Measurements from ENCODE around the gene LARGE1.

LARGE1 gene

DNA sequence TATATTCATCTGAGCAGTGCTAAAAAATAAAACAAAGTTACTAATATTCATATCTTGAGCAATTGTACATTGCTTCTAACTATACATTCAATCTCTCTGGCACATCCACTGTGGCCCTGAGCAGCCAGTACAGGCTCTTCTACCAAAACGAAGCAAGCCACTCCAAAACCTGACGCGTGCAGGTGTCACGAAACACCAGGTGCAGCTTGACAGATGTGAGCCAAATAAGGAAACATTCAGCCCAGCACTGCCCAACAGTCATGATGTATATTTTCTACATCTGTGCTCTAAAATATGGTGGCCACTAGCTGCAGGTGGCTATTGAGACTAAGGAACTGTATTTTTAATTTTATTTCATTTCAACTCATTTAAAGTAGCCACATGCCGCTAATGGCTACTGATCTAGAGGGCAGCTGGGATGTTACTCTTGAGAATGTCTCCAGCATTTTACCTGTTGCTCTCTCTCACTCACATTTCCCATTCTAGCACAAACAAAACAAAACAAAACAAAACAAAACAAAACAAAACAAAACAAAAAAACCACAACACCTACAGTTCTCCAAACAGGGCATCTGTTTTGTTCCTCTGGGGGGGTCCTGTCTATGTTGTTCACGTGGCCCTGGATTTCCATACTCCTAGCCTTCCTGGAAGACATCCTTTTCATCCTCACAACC is 77.7 kb downstream of the LARGE1 start:
- Histone ChIP-seq H2BK5ac (ENCODE audit: low read length) (no peak overlapping the region), H3K36me3 (replicated peaks in 1 of 2; ENCODE audit: control insufficient read depth in 2 of 2, insufficient read depth in 2 of 2, low read length in 2 of 2) (no peaks in the 10 kb centered on the region)
- WGBS, 2 donors (ENCODE audit: extremely low coverage in 2 of 2, insufficient read length in 2 of 2, insufficient replicate concordance in 1 of 2) = no CpG with 5 or more reads among the region's 6 CpGs

DNA sequence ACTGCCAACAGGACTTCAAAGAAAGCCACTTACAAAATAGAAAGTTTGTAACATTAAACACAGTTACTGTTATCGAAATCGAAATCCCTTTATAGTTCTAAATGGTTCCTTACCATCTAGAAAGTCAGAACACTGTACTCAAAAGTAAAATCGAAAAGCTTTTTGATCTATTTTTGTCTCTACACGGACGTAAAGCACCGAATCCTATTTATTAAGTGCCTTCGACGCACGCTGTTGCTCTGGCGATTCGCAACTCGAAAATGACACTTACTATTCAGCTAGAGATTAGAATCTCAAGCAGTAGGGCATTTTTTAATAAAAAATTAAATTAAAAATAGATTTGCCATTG is 78.3 kb downstream of the LARGE1 start:
- H3K36me3 ChIP-seq (replicated peaks in 1 of 2; ENCODE audit: control insufficient read depth in 2 of 2, insufficient read depth in 2 of 2, low read length in 2 of 2) = no peaks in the 10 kb centered on the region
- no peak overlapping the region for H2AK5ac ChIP-seq (ENCODE audit: low read depth, low read length)
- no peak overlapping the region for H3K14ac ChIP-seq (ENCODE audit: low read length)
- no peak overlapping the region for H3K27ac ChIP-seq (replicated peaks; ENCODE audit: low read length)
- H2BK5ac ChIP-seq (ENCODE audit: low read length) = no peak overlapping the region
- H3K27me3 ChIP-seq (ENCODE audit: control insufficient read depth in 3 of 3, insufficient read depth in 3 of 3, low read depth in 1 of 3, low read length in 3 of 3) = no peaks in the 10 kb centered on the region
- no peak overlapping the region for H2BK15ac ChIP-seq (ENCODE audit: low read length)
- H2BK120ac ChIP-seq (ENCODE audit: low read depth, low read length) = no peak overlapping the region
- H4K91ac ChIP-seq (ENCODE audit: low read depth, low read length, poor library complexity) = no peak overlapping the region
- no peak overlapping the region for H4K8ac ChIP-seq (ENCODE audit: low read depth, low read length)
- no peak overlapping the region for H3K4me3 ChIP-seq (ENCODE audit: low read length in 2 of 2)
- no peak overlapping the region for H3K18ac ChIP-seq (ENCODE audit: low read length)
- DNase-seq (ENCODE audit: low spot score) = no peak
- no peak overlapping the region for H3K23ac ChIP-seq (ENCODE audit: low read depth, low read length, poor library complexity)
- no peaks in the 10 kb centered on the region for H3K79me1 ChIP-seq (ENCODE audit: low read depth, low read length)
- no peak overlapping the region for H2AFZ ChIP-seq (ENCODE audit: low read length)
- no peak overlapping the region for H2BK12ac ChIP-seq (ENCODE audit: low read length)
- H3K9ac ChIP-seq (ENCODE audit: low read depth, low read length, poor library complexity) = no peak overlapping the region
- peaks cover 0 to 4% of the 10 kb centered on the region in 2 donors for H3K9me3 ChIP-seq (replicated peaks in 1 of 2; ENCODE audit: control insufficient read depth in 2 of 2, insufficient read depth in 1 of 2, low read depth in 1 of 2, low read length in 2 of 2)
- no peak overlapping the region for H3K4me2 ChIP-seq (ENCODE audit: insufficient read depth, low read length, poor library complexity, severe bottlenecking)
- H3K4me1 ChIP-seq (ENCODE audit: control insufficient read depth in 2 of 2, insufficient read depth in 1 of 2, low read depth in 1 of 2, low read length in 2 of 2) = peaks cover 0 to 4% of the 10 kb centered on the region in 2 donors
- WGBS, 2 donors (ENCODE audit: extremely low coverage in 2 of 2, insufficient read length in 2 of 2, insufficient replicate concordance in 1 of 2) = no CpG with 5 or more reads among the region's 12 CpGs
- no peak overlapping the region for H3K4ac ChIP-seq (ENCODE audit: low read length)

More for the DNA sequence above, 77.7 kb downstream of the LARGE1 start:
- Histone ChIP-seq H3K27me3 (ENCODE audit: control insufficient read depth in 3 of 3, insufficient read depth in 3 of 3, low read depth in 1 of 3, low read length in 3 of 3) (no peaks in the 10 kb centered on the region), H3K27ac (replicated peaks; ENCODE audit: low read length) (no peak overlapping the region), H3K9me3 (replicated peaks in 1 of 2; ENCODE audit: control insufficient read depth in 2 of 2, insufficient read depth in 1 of 2, low read depth in 1 of 2, low read length in 2 of 2) (peaks cover 0 to 4% of the 10 kb centered on the region in 2 donors), H3K4me1 (ENCODE audit: control insufficient read depth in 2 of 2, insufficient read depth in 1 of 2, low read depth in 1 of 2, low read length in 2 of 2) (peaks cover 0 to 4% of the 10 kb centered on the region in 2 donors), H4K91ac (ENCODE audit: low read depth, low read length, poor library complexity) (no peak overlapping the region), H2AFZ (ENCODE audit: low read length) (no peak overlapping the region), H3K79me1 (ENCODE audit: low read depth, low read length) (no peaks in the 10 kb centered on the region), H3K18ac (ENCODE audit: low read length) (no peak overlapping the region), H4K8ac (ENCODE audit: low read depth, low read length) (no peak overlapping the region), H3K9ac (ENCODE audit: low read depth, low read length, poor library complexity) (no peak overlapping the region), H3K14ac (ENCODE audit: low read length) (no peak overlapping the region), H3K4me3 (ENCODE audit: low read length in 2 of 2) (no peak overlapping the region), H2BK120ac (ENCODE audit: low read depth, low read length) (no peak overlapping the region), H3K4me2 (ENCODE audit: insufficient read depth, low read length, poor library complexity, severe bottlenecking) (no peak overlapping the region), H2BK15ac (ENCODE audit: low read length) (no peak overlapping the region), H2BK12ac (ENCODE audit: low read length) (no peak overlapping the region), H3K23ac (ENCODE audit: low read depth, low read length, poor library complexity) (no peak overlapping the region), H3K4ac (ENCODE audit: low read length) (no peak overlapping the region), H2AK5ac (ENCODE audit: low read depth, low read length) (no peak overlapping the region)
- DNase-seq (ENCODE audit: low spot score) = no peak

GRCh38 chr22:33841281-33842005 is 78.8 kb downstream of the LARGE1 start:
- Histone ChIP-seq H2BK5ac (ENCODE audit: low read length) (no peak overlapping the region), H4K91ac (ENCODE audit: low read depth, low read length, poor library complexity) (no peak overlapping the region), H2BK15ac (ENCODE audit: low read length) (no peak overlapping the region), H3K36me3 (replicated peaks in 1 of 2; ENCODE audit: control insufficient read depth in 2 of 2, insufficient read depth in 2 of 2, low read length in 2 of 2) (no peaks in the 10 kb centered on the region), H3K9ac (ENCODE audit: low read depth, low read length, poor library complexity) (no peak overlapping the region), H3K27me3 (ENCODE audit: control insufficient read depth in 3 of 3, insufficient read depth in 3 of 3, low read depth in 1 of 3, low read length in 3 of 3) (no peaks in the 10 kb centered on the region), H3K4me1 (ENCODE audit: control insufficient read depth in 2 of 2, insufficient read depth in 1 of 2, low read depth in 1 of 2, low read length in 2 of 2) (peaks cover 0 to 4% of the 10 kb centered on the region in 2 donors), H3K14ac (ENCODE audit: low read length) (no peak overlapping the region), H3K4ac (ENCODE audit: low read length) (no peak overlapping the region), H3K4me3 (ENCODE audit: low read length in 2 of 2) (no peak overlapping the region), H2BK12ac (ENCODE audit: low read length) (no peak overlapping the region), H3K18ac (ENCODE audit: low read length) (no peak overlapping the region), H3K9me3 (replicated peaks in 1 of 2; ENCODE audit: control insufficient read depth in 2 of 2, insufficient read depth in 1 of 2, low read depth in 1 of 2, low read length in 2 of 2) (peaks cover 0 to 4% of the 10 kb centered on the region in 2 donors), H2AFZ (ENCODE audit: low read length) (no peak overlapping the region), H3K4me2 (ENCODE audit: insufficient read depth, low read length, poor library complexity, severe bottlenecking) (no peak overlapping the region), H3K23ac (ENCODE audit: low read depth, low read length, poor library complexity) (no peak overlapping the region), H2BK120ac (ENCODE audit: low read depth, low read length) (no peak overlapping the region), H2AK5ac (ENCODE audit: low read depth, low read length) (no peak overlapping the region), H3K79me1 (ENCODE audit: low read depth, low read length) (no peaks in the 10 kb centered on the region), H4K8ac (ENCODE audit: low read depth, low read length) (no peak overlapping the region), H3K27ac (replicated peaks; ENCODE audit: low read length) (no peak overlapping the region)
- no peak for DNase-seq (ENCODE audit: low spot score)
- WGBS, 2 donors (ENCODE audit: extremely low coverage in 2 of 2, insufficient read length in 2 of 2, insufficient replicate concordance in 1 of 2) = no CpG with 5 or more reads among the region's 4 CpGs

- H2BK120ac ChIP-seq (ENCODE audit: low read depth, low read length) = no peak overlapping the region
- H2AK5ac ChIP-seq (ENCODE audit: low read depth, low read length) = no peak overlapping the region
- H4K91ac ChIP-seq (ENCODE audit: low read depth, low read length, poor library complexity) = no peak overlapping the region
- no peak overlapping the region for H3K23ac ChIP-seq (ENCODE audit: low read depth, low read length, poor library complexity)
- peaks cover 0 to 4% of the 10 kb centered on the region in 2 donors for H3K4me1 ChIP-seq (ENCODE audit: control insufficient read depth in 2 of 2, insufficient read depth in 1 of 2, low read depth in 1 of 2, low read length in 2 of 2)
- H3K36me3 ChIP-seq (replicated peaks in 1 of 2; ENCODE audit: control insufficient read depth in 2 of 2, insufficient read depth in 2 of 2, low read length in 2 of 2) = no peaks in the 10 kb centered on the region
- no peak overlapping the region for H2AFZ ChIP-seq (ENCODE audit: low read length)
- no peak overlapping the region for H2BK5ac ChIP-seq (ENCODE audit: low read length)
- no peak overlapping the region for H3K27ac ChIP-seq (replicated peaks; ENCODE audit: low read length)
- no peaks in the 10 kb centered on the region for H3K79me1 ChIP-seq (ENCODE audit: low read depth, low read length)
- H4K8ac ChIP-seq (ENCODE audit: low read depth, low read length) = no peak overlapping the region
- H3K4me2 ChIP-seq (ENCODE audit: insufficient read depth, low read length, poor library complexity, severe bottlenecking) = no peak overlapping the region
- H3K27me3 ChIP-seq (ENCODE audit: control insufficient read depth in 3 of 3, insufficient read depth in 3 of 3, low read depth in 1 of 3, low read length in 3 of 3) = no peaks in the 10 kb centered on the region
- DNase-seq (ENCODE audit: low spot score) = no peak
- H2BK15ac ChIP-seq (ENCODE audit: low read length) = no peak overlapping the region
- no peak overlapping the region for H3K14ac ChIP-seq (ENCODE audit: low read length)
- no peak overlapping the region for H3K4ac ChIP-seq (ENCODE audit: low read length)
- H3K9me3 ChIP-seq (replicated peaks in 1 of 2; ENCODE audit: control insufficient read depth in 2 of 2, insufficient read depth in 1 of 2, low read depth in 1 of 2, low read length in 2 of 2) = peaks cover 0 to 4% of the 10 kb centered on the region in 2 donors
- WGBS, 2 donors (ENCODE audit: extremely low coverage in 2 of 2, insufficient read length in 2 of 2, insufficient replicate concordance in 1 of 2) = no CpG with 5 or more reads among the region's 6 CpGs
- no peak overlapping the region for H3K4me3 ChIP-seq (ENCODE audit: low read length in 2 of 2)
- no peak overlapping the region for H3K9ac ChIP-seq (ENCODE audit: low read depth, low read length, poor library complexity)
- H2BK12ac ChIP-seq (ENCODE audit: low read length) = no peak overlapping the region
- no peak overlapping the region for H3K18ac ChIP-seq (ENCODE audit: low read length)
Observed at GRCh38 chr22:33838644-33839043, 81.6 kb downstream of the LARGE1 start.
